ENCODE measurements around the gene PPEF1. TPM values are rescaled to one million over a fixed set of nuclear protein-coding genes. Genes with fewer than 3 reads are reported as not detected.

The PPEF1 gene
- total RNA-seq (2022; extraction: Qiagen RNA extraction; ENCODE audit: low read depth), result 0.70 to 1.4 TPM (median 1.1 TPM) in 5 replicates

GRCh38 chrX:18707426-18708049 is at the start of gene PPEF1:
PPEF1 (plus strand) TSS chrX:18707645; CDS start chrX:18707781, 136 bp downstream.

GRCh38 chrX:18672008-18672407 is 35.4 kb upstream of the PPEF1 start, which contains the start of gene RS1:
RS1 (minus strand) TSS chrX:18672108; CDS start chrX:18672068, 40 bp downstream.

Other genes with a start within 250 kb of the PPEF1 start
- not detected in 5 replicates for gene RS1, start 35.5 kb upstream of the PPEF1 start, total RNA-seq (2022; extraction: Qiagen RNA extraction; ENCODE audit: low read depth)

Data from A549 treated with ZK216348 at 1 μM for 4 hours (cell line).